PC-3 (cell line): Measurements from ENCODE around the gene SEC23A. TPM values are rescaled to one million over a fixed set of nuclear protein-coding genes. Genes with fewer than 3 reads are reported as not detected.
"Not testable (repeated sequence)": the region's sequence is repeated elsewhere in the genome, so short reads cannot be mapped to it uniquely, and the experiment has no call there.

Experiments
- ATAC-seq: fragments of 200-7000 bp; cut with Tn5 transposase; 2 replicates; pipeline ENCODE4 v1.9.1; 2020; ENCODE audit warnings: mild to moderate bottlenecking, moderate library complexity
- Bru-seq: library from RNA; stranded (reverse); fragments of 400-500 nt; gene quantifications from one replicate; lab custom pipeline; 2021; lab: Mats Ljungman, UMichigan
- BruChase-seq, 2 experiments: library from RNA; stranded (reverse); fragments of 400-500 nt; gene quantifications; one replicate each; lab custom pipeline; 2021; lab: Mats Ljungman, UMichigan
- BruUV-seq: library from RNA; stranded (reverse); fragments of 400-500 nt; replicated peaks from 2 replicates; lab custom pipeline; 2021; lab: Mats Ljungman, UMichigan
- CTCF ChIA-PET: fragments of 300-600 bp; sonication (Branson Sonifier 250); formaldehyde crosslinking; loops from one replicate; lab custom pipeline; 2022; ENCODE audit warnings: antibody characterized with exemption; lab: Charles Lee
- POLR2A ChIA-PET: fragments of 300-600 bp; sonication (Branson Sonifier 250); formaldehyde crosslinking; loops from one replicate; lab custom pipeline; 2022; ENCODE audit warnings: antibody characterized with exemption; ENCODE audit not compliant: unreplicated experiment; lab: Charles Lee
- DNase-seq: peaks from one replicate; pipeline ENCODE4 v3.0.0-alpha.2; 2015
- H2AFZ ChIP-seq: fragments of 300-600 bp; sonication (generic); 2 replicates; pipeline ENCODE4 v1.6.0; 2016; ENCODE audit warnings: antibody characterized with exemption, low read length
- H3F3A ChIP-seq: fragments of 300-600 bp; sonication (generic); one replicate; pipeline ENCODE4 v1.6.0; 2017; ENCODE audit warnings: antibody characterized with exemption, low read length, control low read depth, mild to moderate bottlenecking; ENCODE audit not compliant: unreplicated experiment
- H3K27ac ChIP-seq: fragments of 300-600 bp; sonication (generic); 2 replicates; pipeline ENCODE4 v1.5.1; 2016; ENCODE audit warnings: mild to moderate bottlenecking, low read length
- H3K27me3 ChIP-seq: fragments of 300-600 bp; sonication (generic); 2 replicates; pipeline ENCODE4 v1.6.1; 2016; ENCODE audit warnings: low read length, mixed read lengths
- H3K36me3 ChIP-seq: fragments of 300-600 bp; sonication (generic); 2 replicates; pipeline ENCODE4 v1.6.1; 2016; ENCODE audit warnings: low read depth, mixed run types, low read length, mixed read lengths
- H3K4me1 ChIP-seq: fragments of 300-600 bp; sonication (generic); 2 replicates; pipeline ENCODE4 v1.5.1; 2016; ENCODE audit warnings: low read length; ENCODE audit not compliant: insufficient read depth
- H3K4me2 ChIP-seq: fragments of 300-600 bp; sonication (generic); 2 replicates; pipeline ENCODE4 v1.6.0; 2016; ENCODE audit warnings: low read length
- H3K4me3 ChIP-seq: fragments of 300-600 bp; sonication (generic); 2 replicates; pipeline ENCODE4 v1.5.1; 2016; ENCODE audit warnings: mild to moderate bottlenecking, low read length, mixed read lengths
- H3K79me2 ChIP-seq: fragments of 300-600 bp; sonication (generic); 2 replicates; pipeline ENCODE4 v1.6.1; 2017; ENCODE audit warnings: low read length, mixed read lengths
- H3K9ac ChIP-seq: fragments of 300-600 bp; sonication (generic); 2 replicates; pipeline ENCODE4 v1.6.0; 2016; ENCODE audit warnings: mild to moderate bottlenecking, low read length
- H3K9me2 ChIP-seq: fragments of 300-600 bp; sonication (generic); replicated peaks from 2 replicates; pipeline ENCODE4 v1.6.1; 2016; ENCODE audit warnings: mixed run types, low read length, mixed read lengths
- H3K9me3 ChIP-seq: fragments of 300-600 bp; sonication (generic); 2 replicates; pipeline ENCODE4 v1.6.1; 2016; ENCODE audit warnings: low read length, mixed read lengths
- H4K20me1 ChIP-seq: fragments of 300-600 bp; sonication (generic); 2 replicates; pipeline ENCODE4 v1.6.1; 2016; ENCODE audit warnings: low read length, mixed read lengths
- CTCF ChIP-seq: fragments of 300-600 bp; sonication (generic); conservative IDR thresholded peaks from 2 replicates; pipeline ENCODE4 v1.5.1; 2017; ENCODE audit warnings: antibody characterized with exemption, low read depth, mild to moderate bottlenecking, low read length
- EZH2 ChIP-seq: fragments of 300-600 bp; sonication (generic); IDR thresholded peaks from one replicate; pipeline ENCODE4 v1.6.1; 2017; ENCODE audit warnings: antibody characterized with exemption, mild to moderate bottlenecking, low read length; ENCODE audit not compliant: unreplicated experiment
- EZH2phosphoT487 ChIP-seq: fragments of 300-600 bp; sonication (generic); IDR thresholded peaks from 2 replicates; pipeline ENCODE4 v1.6.1; 2018; ENCODE audit warnings: mild to moderate bottlenecking, antibody characterized with exemption, low read length, borderline replicate concordance
- intact Hi-C: fragments of 100-400 bp; cut with micrococcal nuclease; formaldehyde crosslinking; loops from 2 replicates; pipeline ENCODE4 v1.9.0; 2023
- long read RNA-seq: library from polyadenylated mRNA; unstranded; transcript quantifications from one replicate; pipeline ENCODE4 v2.0.0, GENCODE V29; 2021; ENCODE audit not compliant: unreplicated experiment
- total RNA-seq: library from RNA; depleted of rRNA; stranded (reverse); fragments of >200 nt; gene quantifications from 2 replicates; pipeline ENCODE4 v1.2.3, GENCODE V29; 2014; rRNA removed

SEC23A gene
- total RNA-seq (58.2 and 67.0 TPM in 2 replicates), Bru-seq, nascent RNA (percentile 91 among the genes with signal in this experiment), BruChase-seq, experiment 1, labeled RNA remaining after a 6-hour chase (percentile 91 among the genes with signal in this experiment), BruChase-seq, experiment 2, labeled RNA remaining after a 2-hour chase (percentile 90 among the genes with signal in this experiment)
- long read RNA-seq, full-length matches to known transcripts: 398 of 512 reads
- long read RNA-seq, partial matches to known transcripts: 58 of 512 reads
- long read RNA-seq, other reads (novel, unspliced or antisense): 56 of 512 reads

- Histone ChIP-seq H3K4me2 (peak within 1 kb of the TSS; percentile 95), H3F3A (peaks cover 4% of the 10 kb centered on the region), H3K9me2 (no peaks in the 10 kb centered on the region), H3K9ac (peak within 1 kb of the TSS; percentile 95), H3K27me3 (no peaks in the 10 kb centered on the region), H3K4me1 (peaks cover 15% of the 10 kb centered on the region), H2AFZ (peak within 1 kb of the TSS; percentile 96), H4K20me1 (0 out of 2 replicates have a peak, but pooled peaks cover 5% of the 10 kb centered on the region), H3K4me3 (peak within 1 kb of the TSS; percentile 94), H3K27ac (peak within 1 kb of the TSS; percentile 74), H3K9me3 (no peaks in the 10 kb centered on the region), H3K79me2 (peaks cover 62% of the 10 kb centered on the region), H3K36me3 (no peaks in the 10 kb centered on the region)
- ChIA-PET CTCF (no interaction called here), POLR2A (interaction anchor here (0.7 to 1.7 kb wide), 4 partner anchors 11 to 329 kb away, joined by 4 to 17 read pairs (median 4); partner anchors contain the start of genes FBXO33 and GEMIN2)
- DNase-seq (peak; percentile 84), ATAC-seq (peak; percentile 91)
- TF ChIP-seq EZH2phosphoT487: no peak
- no peak for TF ChIP-seq EZH2
- TF ChIP-seq CTCF: no peak
- intact Hi-C loops: loop anchor here (1.0 to 10.0 kb wide), 3 partner anchors 164 to 330 kb away; partner anchors contain the start of gene FBXO33
- TSS peak; percentile 94 for BruUV-seq
Observed at GRCh38 chr14:39102969-39103957, at the start of gene SEC23A. SEC23A (minus strand) TSS chr14:39103235; CDS start chr14:39096118, 7,117 bp downstream.

GRCh38 chr14:39145266-39145966 is 42.4 kb upstream of the SEC23A start:
- H3K4me2 ChIP-seq: no peak overlapping the region
- BruUV-seq: no TSS peak
- no peak for ATAC-seq
- no peaks in the 10 kb centered on the region for H4K20me1 ChIP-seq
- H2AFZ ChIP-seq: no peak overlapping the region
- no peak overlapping the region for H3K4me3 ChIP-seq
- H3F3A ChIP-seq: no peaks in the 10 kb centered on the region
- no peaks in the 10 kb centered on the region for H3K9me3 ChIP-seq
- DNase-seq: no peak
- CTCF ChIA-PET: no interaction called here
- H3K79me2 ChIP-seq: no peaks in the 10 kb centered on the region
- POLR2A ChIA-PET: interaction anchor here (0.6 kb wide), 1 partner anchor 86 kb away, joined by 8 read pairs; no protein-coding TSS in a partner anchor
- no peak overlapping the region for H3K9ac ChIP-seq
- no peak for TF ChIP-seq EZH2phosphoT487
- TF ChIP-seq EZH2: no peak
- TF ChIP-seq CTCF: no peak
- H3K27me3 ChIP-seq: no peaks in the 10 kb centered on the region
- no peak overlapping the region for H3K27ac ChIP-seq
- intact Hi-C loops: no loop called here
- H3K9me2 ChIP-seq: no peaks in the 10 kb centered on the region
- peaks cover 28% of the 10 kb centered on the region for H3K36me3 ChIP-seq
- no peaks in the 10 kb centered on the region for H3K4me1 ChIP-seq

- H3K27ac ChIP-seq, H3K9ac ChIP-seq, ATAC-seq, BruUV-seq, H3K9me3 ChIP-seq, H3K9me2 ChIP-seq, intact Hi-C loops, H3K4me3 ChIP-seq, H2AFZ ChIP-seq, H4K20me1 ChIP-seq, H3K79me2 ChIP-seq, POLR2A ChIA-PET, CTCF ChIA-PET, DNase-seq, H3K4me2 ChIP-seq, H3K27me3 ChIP-seq, H3F3A ChIP-seq, H3K4me1 ChIP-seq: not testable (repeated sequence)
- H3K36me3 ChIP-seq: peaks cover 19% of the 10 kb centered on the region
Observed at GRCh38 chr14:39143226-39143625, 40.2 kb upstream of the SEC23A start.

- POLR2A ChIA-PET: not testable (repeated sequence)
- H3K36me3 ChIP-seq: peaks cover 26% of the 10 kb centered on the region
Observed at GRCh38 chr14:39141623-39142022, 38.6 kb upstream of the SEC23A start.

More at GRCh38 chr14:39141623-39142022, 38.6 kb upstream of the SEC23A start:
- intact Hi-C loops, H2AFZ ChIP-seq, H4K20me1 ChIP-seq, H3K27ac ChIP-seq, H3K9ac ChIP-seq, BruUV-seq, H3K79me2 ChIP-seq, H3K4me3 ChIP-seq, CTCF ChIA-PET, H3K4me2 ChIP-seq, H3K27me3 ChIP-seq, H3F3A ChIP-seq, ATAC-seq, H3K9me2 ChIP-seq, H3K9me3 ChIP-seq, DNase-seq, H3K4me1 ChIP-seq: not testable (repeated sequence)
